HG03565 (cell line): Measurements from ENCODE around the gene HOXD10.

ENCODE experiments used
- ATAC-seq: cut with Tn5 transposase; IDR thresholded peaks from one replicate; pipeline ENCODE4 v1.9.1; 2021; ENCODE audit warnings: mild to moderate bottlenecking, moderate library complexity; ENCODE audit not compliant: unreplicated experiment

HOXD10 gene

DNA sequence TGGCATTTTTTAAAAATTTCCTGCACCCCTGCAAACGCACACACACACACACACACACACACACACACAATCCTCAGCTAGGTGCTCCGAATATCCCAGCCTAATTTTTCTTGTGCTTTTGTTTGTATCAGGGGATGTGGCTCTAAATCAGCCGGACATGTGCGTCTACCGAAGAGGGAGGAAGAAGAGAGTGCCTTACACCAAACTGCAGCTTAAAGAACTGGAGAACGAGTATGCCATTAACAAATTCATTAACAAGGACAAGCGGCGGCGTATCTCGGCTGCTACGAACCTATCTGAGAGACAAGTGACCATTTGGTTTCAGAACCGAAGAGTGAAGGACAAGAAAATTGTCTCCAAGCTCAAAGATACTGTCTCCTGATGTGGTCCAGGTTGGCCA is 22.2 kb upstream of the HOXD10 start:
- ATAC-seq, result no peak

DNA sequence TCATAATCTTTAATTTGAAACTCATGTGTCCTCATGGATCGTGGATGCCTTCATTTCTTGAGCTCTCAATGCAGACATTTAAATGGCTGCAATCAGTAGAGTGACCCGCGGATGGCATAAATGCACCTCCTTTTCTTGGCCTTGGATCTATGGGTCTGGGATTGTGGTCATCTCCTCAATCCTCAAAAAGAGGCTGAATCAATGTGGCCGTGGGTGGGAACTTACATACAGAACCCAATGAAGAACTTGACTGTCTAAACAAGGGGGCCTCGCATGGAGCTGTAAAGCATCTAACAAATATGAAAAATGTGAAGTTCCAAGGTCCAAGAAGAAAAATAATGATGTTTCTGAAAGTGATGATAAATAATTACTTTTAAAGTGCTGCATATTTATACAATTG is 21.2 kb upstream of the HOXD10 start:
- no peak for ATAC-seq

DNA sequence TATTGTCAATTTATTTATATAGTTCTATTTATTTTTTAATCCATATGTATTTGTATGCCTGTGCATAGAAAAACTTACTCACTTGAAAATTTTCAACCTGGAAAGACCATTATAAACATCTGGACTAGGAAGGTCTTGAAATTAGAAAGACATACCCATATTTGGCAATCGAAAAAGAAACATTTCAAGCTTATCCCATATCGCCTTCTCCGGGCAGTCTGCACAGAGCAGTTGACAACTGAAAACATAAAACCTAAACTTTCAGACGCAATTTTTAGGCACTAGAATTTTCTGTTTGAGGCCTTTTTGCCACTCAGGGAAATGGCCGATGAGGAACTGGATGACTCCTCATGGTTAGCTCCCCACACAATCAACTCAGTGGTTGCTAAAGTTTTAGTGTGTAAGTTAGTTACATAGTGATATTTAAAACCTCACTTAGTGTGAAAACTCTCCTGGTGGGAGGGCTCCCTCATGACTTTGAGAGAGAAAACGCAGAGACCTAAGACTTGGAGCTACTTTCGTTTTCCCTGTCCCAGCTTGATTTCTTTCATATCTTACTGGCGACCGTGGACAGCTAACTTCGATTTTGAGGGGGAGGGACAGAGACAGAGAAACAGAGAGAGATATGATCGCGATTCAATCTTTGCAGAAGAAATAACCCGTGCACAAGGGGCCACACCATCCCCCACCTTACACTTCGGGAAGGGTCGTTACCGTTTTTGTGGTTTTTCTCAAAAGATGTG is 20.2 kb upstream of the HOXD10 start:
- ATAC-seq, result no peak

DNA sequence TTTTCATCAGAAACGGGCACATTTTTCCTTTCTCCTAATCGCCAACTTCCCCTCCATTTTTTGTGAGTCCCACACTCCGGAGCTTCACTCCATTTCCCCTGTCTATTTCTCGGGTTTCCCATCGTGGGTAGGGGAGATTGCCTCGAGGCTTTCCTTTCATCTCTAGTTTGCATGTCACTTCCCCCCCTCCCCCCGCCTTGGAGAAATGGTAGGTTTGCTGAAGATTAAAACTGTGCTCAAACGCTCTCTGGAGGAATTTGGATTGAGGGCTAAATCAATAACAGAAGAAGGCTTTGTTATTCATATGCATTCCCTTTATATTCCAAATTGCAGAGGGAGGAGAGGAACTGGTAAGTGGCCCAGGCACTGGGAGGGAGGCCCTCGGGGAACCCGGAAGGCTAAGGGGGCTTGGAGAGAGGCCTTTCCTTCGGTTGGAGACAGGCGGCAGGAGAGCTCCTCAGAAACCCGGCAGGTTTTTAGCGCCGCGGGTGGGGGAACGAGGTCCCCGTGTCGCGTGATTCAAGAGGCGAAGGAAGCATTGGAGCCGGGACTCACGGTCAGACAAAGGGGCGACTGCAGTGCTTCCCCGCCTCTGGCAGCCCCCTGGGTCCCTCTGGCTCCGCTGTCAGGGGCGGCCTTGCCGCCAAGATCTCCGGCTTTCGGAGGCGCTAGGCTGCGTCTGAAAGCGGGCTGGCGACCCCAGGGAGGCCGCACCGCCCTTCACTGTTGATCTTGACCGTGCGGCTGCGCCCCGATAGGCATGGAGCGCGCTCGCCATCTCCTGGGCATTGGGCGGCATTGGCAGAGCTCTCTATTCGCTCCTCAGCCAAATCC is 19.4 kb upstream of the HOXD10 start:
- ATAC-seq, result no peak

DNA sequence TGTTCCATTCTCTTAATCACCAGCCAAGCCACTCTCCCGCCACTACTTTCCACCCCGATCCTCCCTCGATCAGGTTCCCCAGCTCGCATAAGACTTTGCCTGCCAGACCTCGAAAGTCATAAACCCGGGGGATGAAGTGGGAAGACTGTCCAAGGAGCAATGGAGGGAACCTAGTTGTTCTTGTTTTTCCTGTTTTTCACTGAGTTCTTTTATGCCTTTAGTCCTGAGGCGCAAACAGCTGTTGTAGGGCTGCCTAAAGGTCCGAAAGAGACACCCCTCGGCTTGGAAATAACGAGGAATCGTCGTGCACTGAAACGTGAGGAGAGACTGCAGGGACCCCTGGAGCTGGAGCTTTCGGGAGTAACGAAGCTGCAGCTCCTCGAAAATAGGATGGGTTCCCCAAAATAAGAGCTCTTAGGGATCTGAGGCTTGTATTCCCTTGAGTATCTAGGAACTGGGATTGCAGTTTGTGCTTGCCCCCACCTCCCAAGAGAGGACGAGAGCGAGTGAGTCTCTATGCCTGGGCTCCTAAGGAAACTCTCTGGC is 18.7 kb upstream of the HOXD10 start:
- no peak for ATAC-seq

DNA sequence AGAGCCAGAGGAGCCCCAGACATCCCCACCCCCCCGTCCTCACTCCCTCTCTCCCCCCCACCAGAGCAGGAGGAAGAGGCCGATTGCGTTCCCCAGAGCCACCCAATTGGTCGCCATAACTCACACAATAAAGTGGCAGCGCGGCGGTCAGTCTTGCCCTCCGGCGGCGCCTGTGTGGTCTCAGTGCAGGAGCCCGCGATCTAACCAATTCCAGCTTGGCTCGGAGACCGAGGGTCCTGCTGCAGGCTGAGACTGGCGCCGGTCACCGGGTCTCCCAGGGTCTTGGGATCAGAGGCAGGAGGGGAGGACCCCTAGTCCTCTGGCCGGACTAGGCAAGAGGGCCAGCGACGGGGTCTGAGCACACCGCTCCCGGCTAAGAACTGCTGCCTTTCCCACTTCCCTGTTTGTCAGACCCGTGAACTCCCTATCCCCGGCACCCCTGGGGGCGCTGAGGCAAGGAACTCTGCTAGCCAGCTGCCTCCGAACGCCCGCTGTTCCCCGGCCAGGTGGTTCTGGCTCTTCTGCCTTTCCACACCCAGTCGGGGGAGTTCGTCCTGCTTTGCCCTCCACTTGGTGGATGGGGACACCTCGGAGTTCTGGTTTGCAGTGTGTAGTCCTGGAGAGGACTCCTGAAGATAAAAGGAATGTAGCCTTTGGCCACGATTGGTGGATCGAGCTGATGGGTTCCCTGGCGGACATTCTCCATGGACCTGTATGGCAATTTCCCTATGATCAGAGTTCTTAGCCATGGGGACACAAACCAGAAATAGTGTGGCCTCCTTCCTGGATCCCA is 18.0 kb upstream of the HOXD10 start:
- ATAC-seq, result no peak

DNA sequence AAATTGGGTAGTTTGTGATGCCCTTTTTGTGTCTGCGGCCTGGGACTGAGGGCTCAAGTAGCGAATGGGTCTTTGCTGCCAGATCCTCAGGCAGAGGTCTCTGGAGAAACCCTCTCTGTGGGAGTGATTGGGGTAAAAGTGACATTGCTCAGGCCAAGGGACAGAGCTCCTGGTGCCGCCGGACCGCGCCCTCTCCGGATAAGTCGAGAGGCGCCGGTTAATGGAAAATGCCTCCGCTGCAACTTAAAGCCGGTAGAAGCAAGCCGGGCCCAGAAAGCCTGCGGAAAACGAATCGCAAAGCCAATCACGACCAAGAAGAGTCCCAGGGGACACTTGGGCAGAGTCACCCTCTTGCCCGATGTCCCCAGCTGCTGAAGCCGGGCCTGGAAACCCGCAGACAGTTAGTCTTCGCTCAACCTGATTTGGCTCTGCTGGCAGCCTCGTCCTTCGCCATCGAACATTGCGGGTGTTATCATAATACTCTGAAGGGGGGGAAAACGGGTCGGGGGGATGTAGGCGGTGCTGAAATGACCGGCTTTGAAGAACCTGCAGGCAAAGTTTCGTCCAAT is 17.3 kb upstream of the HOXD10 start:
- ATAC-seq, result no peak

DNA sequence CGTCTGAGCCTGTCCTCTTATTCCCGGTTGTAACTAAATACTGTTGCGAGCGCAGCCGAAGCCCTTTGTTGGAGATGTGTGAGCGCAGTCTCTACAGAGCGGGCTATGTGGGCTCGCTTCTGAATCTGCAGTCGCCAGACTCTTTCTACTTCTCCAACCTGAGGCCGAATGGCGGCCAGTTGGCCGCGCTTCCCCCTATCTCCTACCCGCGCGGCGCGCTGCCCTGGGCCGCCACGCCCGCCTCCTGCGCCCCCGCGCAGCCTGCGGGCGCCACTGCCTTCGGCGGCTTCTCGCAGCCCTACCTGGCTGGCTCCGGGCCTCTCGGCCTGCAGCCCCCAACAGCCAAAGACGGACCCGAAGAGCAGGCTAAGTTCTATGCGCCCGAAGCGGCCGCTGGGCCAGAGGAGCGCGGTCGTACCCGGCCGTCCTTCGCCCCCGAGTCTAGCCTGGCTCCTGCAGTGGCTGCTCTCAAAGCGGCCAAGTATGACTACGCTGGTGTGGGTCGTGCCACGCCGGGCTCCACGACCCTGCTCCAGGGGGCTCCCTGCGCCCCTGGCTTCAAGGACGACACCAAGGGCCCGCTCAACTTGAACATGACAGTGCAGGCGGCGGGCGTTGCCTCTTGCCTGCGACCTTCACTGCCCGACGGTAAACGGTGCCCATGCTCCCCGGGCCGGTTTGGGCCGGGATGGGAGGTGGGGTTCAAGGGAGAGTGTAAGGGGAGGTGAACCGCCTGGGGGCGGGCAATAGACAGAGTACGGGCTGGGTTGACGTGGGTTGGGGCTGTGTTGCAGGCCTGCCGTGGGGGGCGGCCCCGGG is 16.6 kb upstream of the HOXD10 start, which contains the start of gene HOXD12:
HOXD12 (plus strand) TSS at position 68 of the 819 bp plus-strand sequence; CDS start at position 75, 7 bp downstream.
- no peak for ATAC-seq

DNA sequence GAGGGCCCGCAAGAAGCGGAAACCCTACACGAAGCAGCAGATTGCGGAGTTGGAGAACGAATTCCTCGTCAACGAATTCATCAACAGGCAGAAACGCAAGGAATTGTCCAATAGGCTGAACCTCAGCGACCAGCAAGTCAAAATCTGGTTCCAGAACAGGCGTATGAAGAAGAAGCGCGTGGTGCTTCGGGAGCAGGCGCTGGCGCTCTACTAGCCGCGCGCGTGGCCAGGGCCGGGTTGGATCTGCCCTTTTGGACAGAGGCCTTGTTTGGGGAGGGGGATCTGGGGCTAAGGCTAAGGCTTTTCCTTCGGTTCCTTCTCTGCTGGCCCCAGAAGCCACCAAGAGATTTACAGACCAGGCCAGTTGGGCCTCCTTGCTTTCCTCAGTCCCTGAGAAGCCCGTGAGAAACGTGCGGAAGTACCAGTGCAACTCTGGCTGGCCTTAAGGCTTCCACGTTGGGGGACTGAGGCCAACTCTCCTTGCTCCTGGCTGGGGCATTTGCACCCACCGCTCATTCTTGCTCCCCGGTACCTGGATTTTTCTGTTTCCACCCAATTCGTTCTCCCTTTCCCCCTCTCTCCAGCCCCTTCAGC is 15.9 kb upstream of the HOXD10 start:
- no peak for ATAC-seq

DNA sequence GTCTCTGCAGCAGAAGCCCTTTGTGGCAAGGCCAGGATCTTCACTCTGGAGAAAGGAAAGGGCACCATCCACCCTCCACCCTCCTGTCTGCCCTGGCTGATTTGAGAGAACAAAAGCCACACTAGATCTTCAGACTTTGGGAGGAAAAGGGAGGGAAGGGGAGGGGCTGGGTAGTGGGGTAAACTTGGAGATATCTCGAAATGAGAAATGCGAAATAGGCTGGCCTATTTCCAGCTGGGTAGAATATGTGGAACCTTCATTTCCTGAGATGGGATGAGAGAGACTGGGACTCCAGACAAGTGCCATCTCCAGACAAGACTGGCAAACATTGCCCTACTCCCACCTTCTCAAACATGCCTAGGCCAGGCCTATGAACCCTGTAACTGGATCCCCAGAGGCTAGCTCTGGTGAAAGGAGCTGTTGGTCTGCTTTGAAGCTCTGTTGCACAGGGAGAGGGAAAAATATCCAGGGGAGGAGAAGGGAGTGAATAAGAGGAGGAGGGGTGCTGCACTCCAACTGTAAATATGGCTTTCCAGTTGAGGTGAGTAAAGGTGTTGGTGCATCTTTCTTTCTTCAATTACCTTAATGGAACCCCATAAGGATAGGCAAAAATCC is 15.3 kb upstream of the HOXD10 start:
- ATAC-seq, result no peak

DNA sequence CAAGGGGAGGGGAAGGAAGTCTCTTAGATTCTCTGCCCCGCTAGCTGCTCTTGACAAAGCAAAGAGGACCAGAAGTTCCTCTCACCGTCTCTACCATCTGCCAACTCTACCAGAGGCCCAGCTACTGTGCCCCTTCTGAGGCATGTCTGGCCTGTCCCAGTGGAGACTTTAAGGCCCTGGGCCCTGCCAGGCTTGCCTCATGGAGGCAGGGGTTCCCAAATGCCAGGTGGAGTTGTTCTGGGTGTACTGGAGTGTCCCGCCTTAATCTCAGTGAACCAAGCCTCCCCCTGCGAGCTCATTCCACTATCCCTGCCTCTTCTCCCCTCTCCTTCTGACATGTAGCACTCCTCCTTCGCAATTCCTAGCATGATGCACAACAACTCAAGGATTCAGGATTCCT is 14.7 kb upstream of the HOXD10 start:
- no peak for ATAC-seq

DNA sequence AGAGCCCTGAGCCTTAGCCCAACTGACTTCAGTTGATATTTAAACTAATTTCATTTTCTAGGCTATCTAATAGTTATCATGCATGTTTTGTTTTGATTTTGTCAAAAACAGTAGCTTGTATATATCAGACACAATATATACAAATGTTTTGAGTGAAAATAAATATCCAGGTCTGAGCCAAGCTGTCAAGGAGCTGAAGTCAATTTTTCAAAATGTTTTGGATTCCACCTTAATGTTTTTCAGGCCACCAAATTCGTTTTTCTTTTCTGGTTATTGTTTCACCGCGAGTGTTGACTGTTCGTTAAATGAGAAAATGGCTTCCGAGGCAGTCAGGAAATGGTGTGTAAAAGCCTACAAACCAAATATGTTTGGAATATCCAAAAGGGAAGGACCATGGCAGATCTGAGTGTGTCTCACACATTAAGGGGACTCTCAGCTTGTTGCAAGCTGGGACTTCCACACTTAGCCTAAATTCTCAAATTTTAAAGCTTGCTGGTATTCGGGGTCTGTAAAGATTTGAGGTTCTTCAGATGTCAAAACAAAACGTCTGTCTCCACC is 14.2 kb upstream of the HOXD10 start:
- no peak for ATAC-seq

DNA sequence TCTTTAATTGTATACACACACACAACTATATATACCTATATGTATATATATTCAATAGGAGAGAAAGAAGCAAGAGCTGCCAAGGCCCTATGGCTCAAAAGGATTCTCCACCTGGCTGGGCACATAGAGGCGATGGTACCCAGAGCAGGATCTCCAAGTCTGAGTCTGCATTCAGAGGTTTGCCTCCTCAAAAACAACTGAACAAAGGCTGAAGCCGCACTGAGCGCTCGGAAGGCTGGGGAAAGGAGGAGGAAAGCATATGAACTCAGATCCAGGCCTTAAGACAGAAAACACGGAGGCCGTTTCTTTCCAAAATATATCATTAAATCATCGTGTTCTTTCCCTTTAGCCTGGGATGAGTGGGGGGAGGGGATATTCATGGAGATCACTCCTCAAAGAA is 13.4 kb upstream of the HOXD10 start:
- no peak for ATAC-seq

DNA sequence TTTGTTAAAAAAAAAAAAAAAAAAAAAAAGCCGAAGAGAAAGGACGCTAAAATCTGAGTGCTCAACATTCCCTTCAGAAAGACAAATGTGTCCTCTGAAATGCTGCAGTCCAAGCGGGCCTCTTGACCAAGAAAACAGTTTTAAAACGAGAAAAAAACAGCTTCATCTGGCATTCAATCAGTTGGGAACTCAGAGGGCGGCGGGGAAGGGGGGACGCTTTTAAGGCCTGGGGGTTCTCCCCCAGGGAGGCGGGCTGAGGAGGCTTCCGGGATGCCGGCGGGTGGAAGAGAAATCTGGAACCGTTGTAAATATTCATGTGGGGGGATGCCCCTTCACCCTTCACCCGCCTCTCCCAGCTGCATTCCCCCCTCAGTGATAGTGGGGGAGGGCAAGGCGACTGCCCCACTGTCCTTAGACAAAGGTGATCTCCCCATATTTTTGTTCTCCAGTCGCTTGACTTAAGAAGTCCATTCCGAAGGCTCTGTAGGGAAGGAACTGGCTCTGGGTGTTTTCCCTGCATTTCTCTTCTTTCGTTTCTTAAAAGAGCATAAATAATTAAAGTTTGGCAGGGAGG is 12.7 kb upstream of the HOXD10 start:
- no peak for ATAC-seq

DNA sequence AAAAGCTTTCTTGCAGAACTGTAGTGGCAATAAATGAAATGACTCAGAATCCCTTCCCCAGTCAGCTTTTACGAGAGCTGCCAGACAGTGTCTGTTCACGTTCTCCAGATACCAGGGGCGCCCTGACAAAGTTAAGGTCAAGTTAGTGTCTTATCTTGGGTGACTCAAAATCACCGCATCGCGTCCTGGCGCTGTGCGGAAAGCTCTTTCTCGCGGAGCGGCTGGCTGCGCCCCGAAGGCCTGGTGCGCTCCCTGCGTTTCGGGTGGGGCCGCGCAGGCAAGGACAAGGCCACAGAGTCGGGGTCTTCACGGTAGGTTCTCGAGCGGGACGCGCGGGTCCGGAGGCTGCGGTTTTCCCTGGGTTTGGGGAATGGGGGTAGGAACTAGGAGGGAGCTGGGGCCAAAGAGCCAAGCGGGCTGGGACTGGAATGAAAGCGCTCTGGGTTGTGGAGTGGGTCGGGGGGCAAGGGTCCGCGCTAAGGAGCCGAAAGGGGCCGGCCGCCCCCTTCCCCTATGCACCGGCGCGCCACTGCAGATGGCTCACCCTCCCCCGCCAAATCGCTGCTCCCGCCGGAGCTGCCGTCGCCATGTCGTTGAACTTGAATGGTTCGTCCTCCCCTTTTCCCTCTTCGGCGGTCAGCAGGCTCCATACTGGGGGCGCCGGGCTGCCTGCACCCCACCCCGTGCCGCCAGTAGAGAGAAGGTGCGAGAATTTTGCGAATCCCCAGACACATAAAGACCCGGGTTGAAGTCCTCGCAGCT is 12.1 kb upstream of the HOXD10 start:
- ATAC-seq, result no peak

DNA sequence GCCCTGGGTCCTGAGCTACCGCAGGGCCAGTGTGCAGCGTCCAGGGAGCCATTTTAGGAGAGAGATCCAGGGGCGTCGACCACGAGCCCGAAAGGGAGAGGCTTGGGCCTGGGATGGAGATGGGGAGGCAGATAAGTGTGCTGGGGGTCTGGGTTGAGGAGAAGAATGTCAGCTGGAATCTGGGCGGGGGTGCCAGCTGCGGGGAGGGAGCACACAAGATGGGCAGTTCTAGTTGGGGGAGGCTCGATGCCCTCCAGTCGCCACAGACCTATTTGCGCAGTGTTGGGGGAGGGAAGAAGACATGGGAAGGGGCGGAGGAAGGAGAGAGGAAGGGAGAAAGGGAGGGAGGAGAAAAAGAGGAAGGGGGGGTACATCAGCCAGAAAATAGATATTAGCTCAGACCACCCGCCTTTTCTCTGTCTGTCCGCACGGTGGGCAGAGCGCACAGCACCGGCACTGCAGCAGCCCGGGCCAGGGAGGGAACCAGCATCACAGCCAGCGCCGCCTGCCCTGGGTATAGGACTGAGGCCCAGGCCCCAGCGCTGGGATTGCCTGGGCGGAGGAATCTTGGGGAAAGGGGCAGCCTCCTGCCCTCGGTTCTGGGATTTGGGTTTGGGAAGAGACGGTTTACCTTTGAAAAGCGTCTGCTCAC is 11.4 kb upstream of the HOXD10 start:
- no peak for ATAC-seq
